Measurements from ENCODE around the gene APLF.
A peak's percentile ranks its signal among the peaks of the same experiment; 100 is the strongest.
"Not testable (repeated sequence)": the region's sequence is repeated elsewhere in the genome, so short reads cannot be mapped to it uniquely, and the experiment has no call there.

APLF gene

DNA sequence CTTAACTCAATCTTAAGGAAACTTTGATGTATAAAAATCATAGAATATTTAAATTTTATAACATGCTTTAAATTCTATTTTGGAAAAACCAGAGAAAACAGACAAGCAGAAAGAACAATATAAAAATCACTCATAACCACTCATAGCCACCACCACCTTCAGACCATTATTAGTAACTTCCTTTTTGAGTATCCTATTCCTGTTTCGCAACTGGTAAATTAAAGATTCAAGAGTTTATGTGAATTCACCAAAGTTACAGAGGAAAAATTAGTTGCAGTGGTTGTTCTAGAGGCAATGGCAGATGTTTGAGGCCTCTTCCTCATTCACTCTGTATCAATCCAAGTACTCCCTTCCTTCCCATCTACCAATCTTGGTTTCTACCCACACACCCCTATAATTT, 126.7 kb downstream of the APLF start:
- no peak for DNase-seq

DNA sequence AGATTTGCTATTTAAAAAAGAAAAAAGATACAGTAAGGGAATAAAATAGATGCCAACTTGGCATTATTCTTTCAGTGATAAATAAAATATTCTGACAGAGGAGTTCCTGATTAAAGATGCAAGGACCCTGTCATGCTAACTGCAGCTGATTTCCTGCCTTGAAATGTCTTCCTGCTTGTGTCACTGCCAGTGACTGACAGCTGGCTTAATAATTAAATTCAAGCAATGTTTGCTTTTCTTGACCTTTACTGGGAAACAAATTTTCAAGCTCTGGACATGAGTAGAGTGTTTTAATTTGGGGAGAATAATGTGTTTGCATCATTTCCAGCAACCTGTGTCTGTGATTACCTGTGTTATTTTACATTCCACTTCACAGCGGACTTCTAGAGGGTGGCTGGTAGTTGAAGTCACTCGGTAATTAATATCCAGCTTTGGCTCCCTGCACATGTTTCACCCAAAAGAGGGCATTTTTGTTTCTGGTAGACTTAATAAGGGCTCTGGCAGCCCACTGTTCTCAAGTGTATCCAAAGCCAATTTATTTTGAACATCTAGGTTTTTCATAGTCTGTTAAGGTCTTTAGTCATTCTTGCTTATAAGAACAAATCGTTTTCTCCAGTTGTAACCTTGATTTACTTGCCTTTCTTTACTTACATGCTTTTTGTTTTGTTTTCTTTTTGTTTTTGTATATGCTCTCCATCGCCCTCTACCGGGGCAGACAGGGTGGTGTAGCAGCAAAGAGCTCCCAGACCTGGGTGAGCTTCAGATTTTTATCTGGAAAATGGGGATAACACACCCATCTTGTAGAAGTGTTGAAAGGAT, 127.5 kb downstream of the APLF start:
- peak in 1 of 2 experiments; percentile 8 for DNase-seq

DNA sequence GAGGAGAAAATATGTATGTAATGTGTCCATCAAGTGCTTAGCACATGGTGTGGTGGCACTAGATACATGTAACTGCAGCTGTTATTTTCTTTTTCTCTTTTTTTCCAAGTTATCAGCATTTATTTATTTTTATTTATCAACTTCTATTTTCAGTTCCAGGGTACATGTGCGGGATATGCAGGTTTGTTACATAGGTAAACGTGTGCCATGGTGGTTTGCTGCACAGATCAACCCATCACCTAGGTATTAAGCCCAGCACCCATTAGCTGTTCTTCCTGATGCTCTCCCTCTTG, 128.1 kb downstream of the APLF start:
- not testable (repeated sequence) for DNase-seq

DNA sequence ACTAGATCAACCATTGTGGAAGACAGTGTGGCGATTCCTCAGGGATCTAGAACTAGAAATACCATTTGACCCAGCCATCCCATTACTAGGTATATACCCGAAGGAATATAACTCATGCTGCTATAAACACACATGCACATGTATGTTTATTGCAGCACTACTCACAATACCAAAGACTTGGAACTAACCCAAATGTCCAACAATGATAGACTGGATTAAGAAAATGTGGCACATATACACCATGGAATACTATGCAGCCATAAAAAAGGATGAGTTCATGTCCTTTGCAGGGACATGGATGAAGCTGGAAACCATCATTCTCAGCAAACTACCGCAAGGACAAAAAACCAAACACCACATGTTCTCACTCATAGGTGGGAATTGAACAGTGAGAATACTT, 133.1 kb downstream of the APLF start:
- not testable (repeated sequence) for DNase-seq

DNA sequence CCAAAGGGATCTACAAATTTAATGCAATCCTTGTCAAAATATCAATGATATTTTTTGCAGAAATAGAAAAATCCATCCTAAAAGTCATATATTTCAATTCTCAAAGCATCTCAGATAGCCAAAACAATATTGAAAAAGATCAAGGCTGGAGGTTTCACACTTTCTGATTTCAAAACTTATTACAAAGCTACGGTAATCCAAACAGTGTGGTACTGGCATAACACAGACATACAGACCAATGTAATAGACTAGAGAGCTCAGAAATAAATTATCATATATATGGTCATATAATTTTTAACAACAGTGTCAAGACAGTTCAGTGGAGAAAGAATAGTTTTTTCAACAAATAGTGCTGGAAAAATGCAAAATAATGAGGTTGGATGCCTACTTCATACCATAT, 135.7 kb downstream of the APLF start:
- DNase-seq = no peak

DNA sequence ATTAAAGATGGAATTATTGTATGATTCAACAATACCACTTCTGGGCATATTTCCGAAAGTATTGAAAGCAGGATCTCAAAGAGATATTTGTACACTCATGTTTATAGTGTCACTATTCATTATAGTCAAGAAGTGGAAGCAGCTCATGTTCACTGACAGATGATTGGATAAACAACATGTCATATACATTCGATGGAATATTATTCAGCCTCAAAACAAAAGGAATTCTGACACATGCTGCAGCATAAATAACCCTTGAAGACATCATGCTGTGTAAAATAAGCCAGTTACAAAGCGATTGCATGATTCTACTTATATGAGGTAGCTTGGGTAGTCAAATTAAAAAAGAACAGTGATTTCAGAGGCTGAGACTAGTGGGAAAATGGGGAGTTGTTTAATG, 136.7 kb downstream of the APLF start:
- DNase-seq = no peak

DNA sequence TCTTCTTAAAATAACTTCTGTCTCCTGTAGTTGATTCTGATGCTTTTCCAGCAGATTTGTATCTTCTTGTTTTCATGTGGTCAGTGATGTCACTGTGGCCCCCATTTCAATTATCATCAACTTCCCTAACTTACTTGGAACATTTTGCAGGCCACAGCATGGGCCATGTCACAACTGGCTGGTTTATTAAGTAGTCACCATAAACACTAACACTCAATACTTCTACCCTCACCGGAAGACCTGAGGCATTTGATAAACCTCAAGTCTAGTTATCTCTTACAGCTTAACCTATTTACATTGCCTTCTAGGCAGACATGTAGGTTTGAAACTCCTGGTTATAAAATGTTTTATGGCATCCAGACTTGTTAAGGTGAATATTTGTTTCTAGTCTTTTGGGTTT, 138.6 kb downstream of the APLF start:
- no peak for DNase-seq

DNA sequence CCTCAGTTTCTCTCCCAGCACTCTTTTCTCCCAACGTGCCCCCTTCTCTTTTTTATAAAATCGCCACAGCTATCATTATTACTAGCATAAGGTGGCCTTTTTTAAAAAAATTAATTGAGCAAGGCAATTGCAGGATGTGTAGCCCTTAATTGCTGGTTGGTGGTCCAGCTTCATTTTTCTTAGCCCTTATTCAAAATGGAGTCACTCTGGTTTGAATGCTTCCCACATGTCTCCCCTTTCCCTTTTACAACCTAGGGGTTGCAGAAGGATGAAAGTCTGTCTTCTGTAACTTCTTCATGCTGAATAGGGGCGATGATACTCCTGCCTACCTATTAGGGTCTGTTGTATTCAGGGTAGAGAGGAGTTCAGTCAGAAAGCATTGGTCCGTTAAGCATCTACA, 139.4 kb downstream of the APLF start:
- no peak for DNase-seq

DNA sequence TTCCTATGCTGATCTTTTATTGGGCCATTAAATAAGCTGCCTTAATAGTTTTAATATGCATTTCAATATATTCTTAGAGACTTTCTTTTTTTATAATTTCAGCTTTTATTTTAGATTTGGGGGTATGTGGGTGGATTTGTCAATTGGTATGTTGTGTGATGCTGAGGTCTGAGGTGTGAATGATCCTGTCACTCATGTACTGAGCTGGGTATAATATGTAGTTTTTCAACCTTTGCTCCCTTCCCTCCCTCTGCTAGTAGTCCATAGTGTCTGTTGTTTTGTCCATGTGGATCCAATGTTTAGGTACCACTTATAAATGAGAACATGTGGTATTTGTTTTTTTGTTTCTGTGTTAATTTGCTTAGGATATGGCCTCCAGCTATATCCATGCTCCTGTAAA, 140.5 kb downstream of the APLF start:
- DNase-seq = no peak

DNA sequence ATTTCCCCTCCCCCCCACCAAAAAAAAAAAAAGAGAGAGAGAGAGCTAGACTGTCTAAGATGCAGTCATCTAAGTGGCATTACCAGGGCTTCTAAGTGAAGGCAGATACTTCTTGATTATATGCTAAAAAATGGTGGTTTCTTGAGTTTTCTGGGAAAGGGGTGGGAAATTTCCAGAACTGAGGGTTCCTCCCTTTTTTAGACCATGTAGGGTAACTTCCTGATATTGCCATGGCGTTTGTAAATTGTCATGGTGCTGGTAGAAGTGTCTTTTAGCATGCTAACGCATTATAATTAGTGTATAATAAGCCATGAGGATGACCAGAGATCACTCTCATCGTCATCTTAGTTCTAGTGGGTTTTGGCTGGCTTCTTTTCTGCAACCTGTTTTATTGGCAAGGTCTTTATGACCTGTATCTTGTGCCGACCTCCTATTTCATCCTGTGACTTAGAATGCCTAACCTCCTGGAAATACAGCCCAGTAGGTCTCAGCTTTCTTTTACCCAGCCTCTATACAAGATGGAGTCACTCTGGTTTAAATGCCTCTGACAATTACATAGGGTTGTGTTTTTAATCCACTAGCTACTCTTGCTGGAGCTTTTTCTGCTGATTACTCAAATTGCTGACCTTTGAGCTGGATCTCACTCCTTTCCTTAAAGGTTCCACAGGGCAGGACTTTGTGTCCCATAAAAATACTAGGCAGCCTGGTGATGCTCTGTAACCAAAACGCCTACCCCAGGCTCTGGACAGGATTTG, 145.6 kb downstream of the APLF start:
- no peak for DNase-seq

DNA sequence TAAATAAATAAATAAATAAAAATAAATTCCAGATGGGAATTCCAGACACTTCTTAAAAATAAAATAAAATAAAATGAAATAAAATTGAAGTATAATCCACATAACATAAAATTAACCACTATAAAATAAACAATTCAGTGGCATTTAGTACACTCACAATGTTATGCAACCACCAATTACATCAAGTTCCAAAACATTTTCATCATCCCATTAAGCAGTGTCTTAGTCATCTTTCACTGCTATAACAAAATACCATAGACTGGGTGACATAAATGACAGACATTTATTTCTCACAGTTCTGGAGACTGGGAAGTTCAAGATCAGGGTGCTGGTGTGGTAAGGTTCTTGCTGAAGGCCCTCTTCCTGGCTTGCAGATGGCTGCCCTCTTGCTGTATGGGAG, 153.4 kb downstream of the APLF start:
- no peak for DNase-seq

DNA sequence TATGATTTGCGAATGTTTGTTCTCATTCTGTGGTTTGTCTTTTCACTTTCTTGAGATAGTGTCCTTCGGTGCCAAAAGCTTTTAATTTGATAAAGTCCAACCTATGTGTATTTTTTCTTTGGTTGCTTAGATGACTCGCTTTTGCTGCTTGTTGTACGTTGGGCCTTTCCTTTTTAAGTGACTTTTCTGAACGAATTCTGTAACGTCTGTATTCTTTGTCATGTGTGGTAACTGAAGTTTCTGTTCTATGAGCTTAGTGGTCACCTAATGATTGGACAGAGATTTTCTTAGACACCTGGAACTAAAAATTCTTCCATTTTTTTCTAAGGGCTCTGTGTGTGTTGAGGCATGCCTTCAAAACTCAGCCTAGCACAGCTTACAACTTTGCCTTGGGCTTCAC, 156.4 kb downstream of the APLF start:
- no peak for DNase-seq

DNA sequence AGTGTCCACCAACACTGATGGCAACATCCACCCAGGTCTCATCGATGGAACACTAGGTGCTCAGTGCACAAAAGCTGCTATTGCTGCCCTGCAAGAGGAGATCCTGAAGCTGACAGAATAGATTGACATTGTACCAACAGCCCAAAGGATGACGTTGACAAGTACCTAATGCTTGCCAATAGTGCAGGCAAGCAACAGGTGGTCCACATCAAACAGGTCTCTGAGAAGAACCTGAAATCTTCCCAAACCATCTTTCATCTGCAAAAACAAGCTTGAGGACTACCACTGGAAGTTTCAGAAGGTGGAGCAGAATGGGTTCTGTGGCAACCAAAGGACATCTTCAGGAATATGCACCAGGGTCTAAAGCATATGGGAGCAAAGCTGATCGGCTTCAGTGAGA, 160.2 kb downstream of the APLF start:
- DNase-seq = no peak
